GM20000 (cell line): ENCODE data around the gene TAMM41.

ENCODE experiments used
- DNase-seq: peaks from one replicate; pipeline ENCODE4 v3.0.0; 2012; ENCODE audit warnings: low spot score
- CTCF ChIP-seq: IDR thresholded peaks from 2 replicates; pipeline ENCODE4 v1.5.1; 2012; ENCODE audit warnings: mild to moderate bottlenecking, control low read depth; ENCODE audit errors: extremely low read depth, missing control alignments

The TAMM41 gene

DNA sequence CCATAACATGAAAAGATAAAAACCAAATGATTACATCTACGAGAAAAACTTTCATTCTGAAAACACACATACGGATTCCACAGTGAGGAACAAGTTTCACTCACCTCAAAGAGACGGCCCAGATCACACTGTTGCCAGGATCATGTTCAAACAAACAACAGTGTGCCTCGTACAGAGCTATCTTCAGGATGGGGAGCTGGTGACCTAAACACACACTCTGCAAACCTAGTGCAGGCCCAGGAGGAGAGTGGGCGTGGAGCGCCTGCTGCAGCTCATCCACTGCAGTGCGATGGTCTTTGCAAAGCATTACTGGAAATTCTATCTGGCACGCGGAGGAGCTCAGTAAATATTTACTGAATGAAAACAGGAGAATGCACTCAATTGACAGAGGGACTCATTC lies 38.5 kb downstream of the TAMM41 start:
- DNase-seq: no peak
- TF ChIP-seq CTCF: no peak

DNA sequence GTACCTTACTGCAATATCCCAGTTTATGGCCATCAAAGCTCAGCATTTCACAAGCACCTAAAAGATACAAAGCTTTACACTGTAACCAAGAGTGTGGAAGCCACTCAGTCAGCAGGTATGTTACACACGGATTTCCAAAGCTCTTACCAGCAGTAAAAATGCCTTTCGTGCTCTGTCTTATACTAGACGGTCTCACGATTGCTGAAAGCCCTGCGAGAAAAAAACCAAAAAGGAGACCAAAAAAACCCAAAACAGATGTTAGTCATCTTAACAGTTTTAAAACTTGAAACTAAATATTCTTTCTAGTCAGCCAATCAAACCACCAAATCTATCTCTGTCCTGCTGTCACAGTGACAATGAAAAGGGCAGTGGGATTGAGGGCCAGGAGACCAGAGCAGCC lies 39.0 kb downstream of the TAMM41 start:
- DNase-seq: no peak
- TF ChIP-seq CTCF: no peak

GRCh38 chr3:11805716-11806115 lies 41.0 kb downstream of the TAMM41 start:
- no peak for TF ChIP-seq CTCF
- no peak for DNase-seq

DNA sequence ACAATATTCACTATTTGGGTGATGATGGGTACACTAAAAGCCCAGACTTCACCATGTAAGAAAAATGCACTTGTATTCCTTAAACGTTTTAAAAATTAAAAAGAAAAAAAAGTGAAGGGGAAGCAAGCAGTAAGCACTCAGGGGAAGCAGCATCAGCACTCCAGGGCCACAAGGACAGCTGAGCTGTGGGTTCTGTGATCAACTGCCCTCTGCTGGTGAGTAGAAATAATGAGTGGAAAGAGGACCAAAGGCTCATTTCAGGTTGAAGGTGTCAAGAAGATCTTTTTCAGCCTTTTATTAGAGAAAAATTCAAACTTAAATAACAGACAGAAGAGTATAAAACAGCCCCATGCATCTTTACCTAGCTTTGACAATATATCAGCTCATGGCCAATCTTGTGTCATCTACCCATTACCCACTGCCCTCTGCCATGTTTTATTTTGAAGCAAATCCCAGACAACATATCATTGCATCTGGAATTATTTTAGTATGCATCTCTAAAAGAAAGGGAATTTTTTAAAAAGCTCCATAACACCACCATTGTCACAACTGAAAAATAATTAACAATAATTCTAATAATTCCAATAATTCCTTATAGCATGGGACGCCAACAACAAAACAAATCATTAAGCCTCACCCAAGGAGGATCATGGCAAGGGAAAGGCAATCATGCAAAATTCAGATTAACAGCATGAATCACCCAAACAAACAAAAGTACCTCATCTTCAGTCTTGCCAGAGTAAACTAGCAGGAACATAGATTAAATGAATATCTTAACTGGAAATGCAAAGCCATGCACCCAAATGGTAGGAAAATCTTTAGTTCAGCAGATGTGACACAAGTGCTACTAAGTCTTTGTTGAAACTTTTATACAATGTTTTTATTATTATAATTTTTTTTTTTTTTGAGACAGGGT lies 42.5 kb downstream of the TAMM41 start:
- DNase-seq: peak; percentile 63

DNA sequence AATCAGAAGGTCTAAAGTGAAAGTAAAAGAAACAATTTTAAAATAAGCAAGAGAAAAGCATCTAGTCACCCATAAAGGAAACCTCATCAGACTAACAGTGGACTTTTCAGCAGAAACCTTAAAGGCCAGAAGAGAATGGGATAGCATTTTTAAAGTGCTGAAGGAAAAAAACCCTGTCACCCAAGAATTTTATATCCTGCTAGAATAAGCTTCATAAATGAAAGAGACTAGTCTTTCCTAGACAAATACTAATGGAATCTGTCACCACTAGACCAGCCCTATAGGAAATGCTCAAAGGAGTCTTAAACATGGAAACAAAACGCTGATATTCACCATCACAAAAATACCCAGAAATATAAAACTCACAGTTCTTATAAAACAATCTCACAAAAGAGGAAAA lies 46.9 kb downstream of the TAMM41 start:
- no peak for DNase-seq
- no peak for TF ChIP-seq CTCF

More for the DNA sequence above, 42.5 kb downstream of the TAMM41 start:
- TF ChIP-seq CTCF: peak; percentile 65

GRCh38 chr3:11794927-11795326 lies 51.8 kb downstream of the TAMM41 start:
- no peak for TF ChIP-seq CTCF
- no peak for DNase-seq

DNA sequence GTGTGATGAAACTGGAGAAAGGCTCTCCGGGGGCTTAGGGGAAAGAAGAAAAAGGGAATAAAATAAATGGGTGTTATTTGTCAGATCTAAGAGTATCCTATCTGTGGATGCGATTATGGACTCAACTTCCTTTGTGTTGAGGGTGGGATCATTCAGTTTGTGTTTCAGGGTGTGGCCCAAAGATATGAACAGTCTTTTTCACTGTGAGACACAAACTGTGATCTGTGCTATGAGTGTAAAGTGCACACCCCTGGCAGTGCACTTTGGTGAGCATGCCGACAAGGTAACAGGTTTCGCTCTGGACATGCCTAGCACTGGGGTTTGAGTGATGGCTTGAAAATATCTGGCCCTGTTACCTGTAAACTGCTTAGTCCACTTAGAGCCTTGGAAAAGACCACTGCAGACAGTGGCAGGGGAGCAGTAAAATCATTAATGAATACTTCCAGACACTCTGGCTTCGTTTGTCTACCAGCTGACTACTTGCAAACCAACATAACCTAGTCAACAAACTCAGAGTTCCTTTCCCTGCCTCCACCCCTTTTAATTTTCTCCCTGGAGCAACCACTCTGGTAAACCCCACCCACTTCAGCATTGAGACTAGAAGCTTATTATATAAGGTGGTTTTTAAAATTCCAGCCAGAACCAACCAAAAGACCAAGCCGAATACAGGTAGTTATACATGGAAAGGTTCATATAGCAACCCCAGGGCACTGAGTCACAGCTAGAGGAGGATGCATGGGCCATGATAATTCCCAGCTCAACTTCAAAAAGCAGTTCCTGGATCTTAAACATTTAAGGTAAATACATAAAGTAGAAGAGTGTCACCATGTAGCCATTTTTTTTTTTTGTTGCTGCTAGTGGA lies 55.1 kb downstream of the TAMM41 start:
- DNase-seq: no peak
- TF ChIP-seq CTCF: no peak
